ENCODE data around the gene RPL18A.

RPL18A gene

GRCh38 chr19:17842663-17843291, 16.9 kb upstream of the RPL18A start:
- no peak overlapping the region for H3K4me3 ChIP-seq (ENCODE audit: low read depth, low read length)
- TF ChIP-seq CTCF (IDR thresholded peaks at IDR 0.05; ENCODE audit: low read depth, low read length) = no peak

GRCh38 chr19:17843292-17843827, 16.4 kb upstream of the RPL18A start:
- no peak overlapping the region for H3K4me3 ChIP-seq (ENCODE audit: low read depth, low read length)
- TF ChIP-seq CTCF (IDR thresholded peaks at IDR 0.05; ENCODE audit: low read depth, low read length) = no peak

- no peak for TF ChIP-seq CTCF (IDR thresholded peaks at IDR 0.05; ENCODE audit: low read depth, low read length)
Measured at GRCh38 chr19:17843908-17844490, 15.7 kb upstream of the RPL18A start.

GRCh38 chr19:17846146-17846545, 13.6 kb upstream of the RPL18A start:
- TF ChIP-seq CTCF (IDR thresholded peaks at IDR 0.05; ENCODE audit: low read depth, low read length) = no peak
- no peak overlapping the region for H3K4me3 ChIP-seq (ENCODE audit: low read depth, low read length)

More at GRCh38 chr19:17843908-17844490, 15.7 kb upstream of the RPL18A start:
- H3K4me3 ChIP-seq (ENCODE audit: low read depth, low read length) = no peak overlapping the region

GRCh38 chr19:17847538-17848366, 12.0 kb upstream of the RPL18A start, which contains the start of gene JAK3:
JAK3 (minus strand) TSS chr19:17847982; CDS start chr19:17844417, 3,565 bp downstream.
- no peak for TF ChIP-seq CTCF (IDR thresholded peaks at IDR 0.05; ENCODE audit: low read depth, low read length)
- no peak within 1 kb of the TSS for H3K4me3 ChIP-seq (ENCODE audit: low read depth, low read length)

- H3K4me3 ChIP-seq (ENCODE audit: low read depth, low read length) = no peak overlapping the region
- TF ChIP-seq CTCF (IDR thresholded peaks at IDR 0.05; ENCODE audit: low read depth, low read length) = no peak
Measured at GRCh38 chr19:17848595-17849292, 11.0 kb upstream of the RPL18A start.

All from WI38 (cell line).